ENCODE data around the gene OLFM1.

Gene OLFM1

DNA sequence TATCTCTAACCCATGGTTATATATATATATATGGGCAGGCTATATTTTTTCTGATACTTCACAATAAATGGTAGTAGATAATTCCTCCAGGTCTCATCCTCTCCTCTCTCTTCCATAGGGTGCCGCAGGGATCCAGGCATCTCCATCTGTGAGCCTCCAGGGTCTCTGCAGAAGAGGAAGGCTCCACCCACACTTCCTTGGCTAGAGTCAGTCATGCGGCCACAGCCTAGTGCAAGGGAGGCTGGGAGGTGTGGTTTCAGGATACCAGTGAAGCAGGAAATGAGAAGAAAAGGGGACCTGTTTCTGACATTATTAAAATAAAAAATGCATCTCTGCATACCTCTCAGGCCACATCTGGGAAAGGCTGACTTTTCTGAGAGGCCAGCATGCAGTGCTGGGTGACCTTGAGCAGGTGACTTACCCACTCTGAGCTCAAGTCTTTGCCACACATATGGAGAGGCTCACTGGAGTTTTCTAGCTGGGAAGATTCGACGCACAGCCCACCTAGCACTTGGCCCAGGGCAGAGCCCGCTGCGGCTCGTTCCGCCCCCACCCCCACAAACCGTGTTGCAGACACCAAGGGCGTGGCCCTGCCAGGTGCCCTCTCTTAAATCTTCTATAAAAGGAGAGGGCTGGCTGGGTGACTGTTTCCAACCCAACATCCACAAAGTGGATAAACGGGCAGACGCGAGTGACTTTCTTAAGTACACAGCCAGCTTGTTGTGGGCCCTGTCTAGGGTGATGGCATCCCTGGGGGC lies 47.9 kb downstream of the OLFM1 start:
- no peaks in the 10 kb centered on the region for H3K9me3 ChIP-seq (ENCODE audit: insufficient read depth, low read length)
- H2AFZ ChIP-seq (ENCODE audit: low read depth, low read length), result no peak overlapping the region
- no peak overlapping the region for H3K4me3 ChIP-seq (ENCODE audit: low read length)
- no peaks in the 10 kb centered on the region for H3K27me3 ChIP-seq (ENCODE audit: low read depth, low read length)
- H3K4me2 ChIP-seq (ENCODE audit: low read length), result no peak overlapping the region
- TF ChIP-seq, protein P1, sequence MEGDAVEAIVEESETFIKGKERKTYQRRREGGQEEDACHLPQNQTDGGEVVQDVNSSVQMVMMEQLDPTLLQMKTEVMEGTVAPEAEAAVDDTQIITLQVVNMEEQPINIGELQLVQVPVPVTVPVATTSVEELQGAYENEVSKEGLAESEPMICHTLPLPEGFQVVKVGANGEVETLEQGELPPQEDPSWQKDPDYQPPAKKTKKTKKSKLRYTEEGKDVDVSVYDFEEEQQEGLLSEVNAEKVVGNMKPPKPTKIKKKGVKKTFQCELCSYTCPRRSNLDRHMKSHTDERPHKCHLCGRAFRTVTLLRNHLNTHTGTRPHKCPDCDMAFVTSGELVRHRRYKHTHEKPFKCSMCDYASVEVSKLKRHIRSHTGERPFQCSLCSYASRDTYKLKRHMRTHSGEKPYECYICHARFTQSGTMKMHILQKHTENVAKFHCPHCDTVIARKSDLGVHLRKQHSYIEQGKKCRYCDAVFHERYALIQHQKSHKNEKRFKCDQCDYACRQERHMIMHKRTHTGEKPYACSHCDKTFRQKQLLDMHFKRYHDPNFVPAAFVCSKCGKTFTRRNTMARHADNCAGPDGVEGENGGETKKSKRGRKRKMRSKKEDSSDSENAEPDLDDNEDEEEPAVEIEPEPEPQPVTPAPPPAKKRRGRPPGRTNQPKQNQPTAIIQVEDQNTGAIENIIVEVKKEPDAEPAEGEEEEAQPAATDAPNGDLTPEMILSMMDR (IDR thresholded peaks at IDR 0.05; ENCODE audit: low read depth, low read length), result no peak
- no peak for TF ChIP-seq EZH2phosphoT487 (IDR thresholded peaks at IDR 0.05; ENCODE audit: low read depth)
- H3K27ac ChIP-seq (ENCODE audit: low read length), result no peak overlapping the region
- H3K36me3 ChIP-seq (replicated peaks; ENCODE audit: low read depth, low read length), result no peaks in the 10 kb centered on the region
- peaks cover 6% of the 10 kb centered on the region for H3K4me1 ChIP-seq (ENCODE audit: low read length)
- H3K9ac ChIP-seq (ENCODE audit: low read length), result no peak overlapping the region
- no peaks in the 10 kb centered on the region for H3K79me2 ChIP-seq (ENCODE audit: low read length)
- no peaks in the 10 kb centered on the region for H4K20me1 ChIP-seq (ENCODE audit: insufficient read depth, low read length)

DNA sequence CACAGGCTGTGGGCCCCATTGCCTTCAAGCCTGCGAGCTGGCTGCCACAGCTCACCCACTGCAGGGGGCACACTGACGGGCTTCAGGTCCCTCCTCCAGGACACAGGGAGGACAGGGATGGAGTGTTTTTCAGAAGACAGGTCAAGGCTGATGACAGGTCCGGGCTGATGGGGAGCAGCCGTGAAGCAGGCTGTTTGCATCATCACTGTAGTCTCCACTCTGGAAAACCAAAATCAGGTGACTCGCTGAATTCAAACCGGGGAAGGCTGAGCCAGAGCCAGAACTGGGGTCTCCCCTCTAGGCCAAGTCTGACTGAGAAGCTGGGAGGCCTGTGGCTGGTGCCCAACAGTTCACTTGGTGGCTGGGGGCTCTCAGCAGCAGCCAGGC lies 48.5 kb downstream of the OLFM1 start:
- Histone ChIP-seq H3K27me3 (ENCODE audit: low read depth, low read length) (no peaks in the 10 kb centered on the region), H2AFZ (ENCODE audit: low read depth, low read length) (no peak overlapping the region), H3K4me2 (ENCODE audit: low read length) (no peak overlapping the region), H3K79me2 (ENCODE audit: low read length) (no peaks in the 10 kb centered on the region), H4K20me1 (ENCODE audit: insufficient read depth, low read length) (no peaks in the 10 kb centered on the region), H3K9ac (ENCODE audit: low read length) (no peak overlapping the region), H3K4me3 (ENCODE audit: low read length) (no peak overlapping the region), H3K4me1 (ENCODE audit: low read length) (no peaks in the 10 kb centered on the region; the same call in 1 of the 2 replicates), H3K9me3 (ENCODE audit: insufficient read depth, low read length) (no peaks in the 10 kb centered on the region), H3K27ac (ENCODE audit: low read length) (no peak overlapping the region), H3K36me3 (replicated peaks; ENCODE audit: low read depth, low read length) (no peaks in the 10 kb centered on the region)
- no peak for TF ChIP-seq EZH2phosphoT487 (IDR thresholded peaks at IDR 0.05; ENCODE audit: low read depth)
- TF ChIP-seq, protein P1 (IDR thresholded peaks at IDR 0.05; ENCODE audit: low read depth, low read length), result no peak

DNA sequence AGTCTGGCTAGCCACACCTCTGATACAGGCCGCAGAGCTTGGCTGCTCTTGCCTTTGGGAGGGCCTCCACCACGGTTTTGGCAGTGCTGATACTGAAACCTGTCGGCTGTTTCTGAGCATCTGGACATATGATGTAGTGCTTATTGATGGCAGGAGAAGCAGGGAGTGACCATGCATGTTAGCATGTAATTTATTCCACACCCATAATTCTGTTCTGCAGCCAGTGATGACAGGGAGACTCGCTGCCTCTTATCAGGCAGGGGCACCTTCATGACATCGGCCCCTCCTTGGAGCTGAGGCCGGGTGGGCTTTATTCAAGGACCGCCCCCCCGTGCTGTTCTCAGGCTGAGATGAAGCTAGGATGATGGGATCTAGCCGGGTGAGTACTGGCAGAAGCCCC lies 49.0 kb downstream of the OLFM1 start:
- TF ChIP-seq EZH2phosphoT487 (IDR thresholded peaks at IDR 0.05; ENCODE audit: low read depth), result no peak
- TF ChIP-seq, protein P1 (IDR thresholded peaks at IDR 0.05; ENCODE audit: low read depth, low read length), result no peak
- Histone ChIP-seq H3K36me3 (replicated peaks; ENCODE audit: low read depth, low read length) (no peaks in the 10 kb centered on the region), H3K4me3 (ENCODE audit: low read length) (no peak overlapping the region), H2AFZ (ENCODE audit: low read depth, low read length) (no peak overlapping the region), H3K27me3 (ENCODE audit: low read depth, low read length) (no peaks in the 10 kb centered on the region), H3K79me2 (ENCODE audit: low read length) (no peaks in the 10 kb centered on the region), H4K20me1 (ENCODE audit: insufficient read depth, low read length) (no peaks in the 10 kb centered on the region), H3K9me3 (ENCODE audit: insufficient read depth, low read length) (no peaks in the 10 kb centered on the region), H3K4me1 (ENCODE audit: low read length) (no peaks in the 10 kb centered on the region), H3K4me2 (ENCODE audit: low read length) (no peak overlapping the region), H3K27ac (ENCODE audit: low read length) (no peak overlapping the region), H3K9ac (ENCODE audit: low read length) (no peak overlapping the region)

DNA sequence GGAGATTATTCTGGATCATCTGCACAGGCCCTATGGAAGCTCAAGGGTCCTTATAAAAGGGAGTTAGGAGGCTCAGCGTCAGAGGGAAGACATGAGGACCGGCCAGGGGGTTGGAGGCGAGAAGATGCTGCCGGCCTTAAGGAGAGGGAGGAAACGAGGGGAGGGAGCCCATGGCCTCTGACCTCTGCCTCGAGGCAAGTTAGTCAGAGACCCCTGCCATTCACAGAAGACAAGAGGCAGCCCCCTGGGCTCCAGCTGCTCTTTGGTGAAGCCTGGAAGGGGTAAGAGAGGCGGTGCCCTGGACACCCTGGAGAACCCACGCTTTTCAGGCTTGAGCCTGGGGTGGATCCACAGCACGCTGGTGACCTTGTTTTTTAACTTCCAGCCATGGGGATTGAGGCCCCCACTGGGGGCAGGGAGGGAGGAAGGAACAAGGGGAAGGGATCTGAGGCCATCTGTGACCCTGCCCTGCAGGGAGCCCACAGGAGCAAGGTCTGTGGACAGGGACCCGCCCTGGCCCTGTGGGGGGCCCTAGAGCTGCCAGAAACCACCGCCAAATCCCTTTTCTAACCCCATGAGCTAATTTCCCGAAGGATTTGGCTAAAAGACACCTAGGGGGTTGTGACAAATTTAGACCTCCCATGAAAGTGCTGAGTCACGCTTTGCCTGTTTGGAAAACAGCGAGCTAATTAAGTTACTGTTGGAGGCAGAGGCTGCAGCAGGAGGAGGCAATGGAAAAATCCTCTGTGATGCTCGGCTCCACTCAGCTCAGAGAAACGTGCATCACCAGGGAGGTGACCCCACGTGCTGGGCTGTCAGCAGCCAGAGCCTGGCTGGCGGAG lies 49.7 kb downstream of the OLFM1 start:
- Histone ChIP-seq H3K27ac (ENCODE audit: low read length) (no peak overlapping the region), H3K4me1 (ENCODE audit: low read length) (no peaks in the 10 kb centered on the region), H2AFZ (ENCODE audit: low read depth, low read length) (no peak overlapping the region), H3K4me3 (ENCODE audit: low read length) (no peak overlapping the region), H3K9ac (ENCODE audit: low read length) (no peak overlapping the region), H3K4me2 (ENCODE audit: low read length) (no peak overlapping the region), H3K79me2 (ENCODE audit: low read length) (no peaks in the 10 kb centered on the region), H3K27me3 (ENCODE audit: low read depth, low read length) (no peaks in the 10 kb centered on the region), H4K20me1 (ENCODE audit: insufficient read depth, low read length) (no peaks in the 10 kb centered on the region), H3K9me3 (ENCODE audit: insufficient read depth, low read length) (no peaks in the 10 kb centered on the region), H3K36me3 (replicated peaks; ENCODE audit: low read depth, low read length) (no peaks in the 10 kb centered on the region)
- no peak for TF ChIP-seq EZH2phosphoT487 (IDR thresholded peaks at IDR 0.05; ENCODE audit: low read depth)
- TF ChIP-seq, protein P1 (IDR thresholded peaks at IDR 0.05; ENCODE audit: low read depth, low read length), result no peak
